Endometrial microvascular endothelial cells (primary cell): Measurements from ENCODE around the gene MMADHC. TPM values are rescaled to one million over a fixed set of nuclear protein-coding genes. Genes with fewer than 3 reads are reported as not detected.

Source experiments
- in situ Hi-C: cut with HindIII; loops from 2 replicates; pipeline ENCODE4 v1.10.0; 2017; ENCODE audit warnings: low sequenced_read_pairs, low pct_unique_long_range_greater_than_20kb; ENCODE audit errors: inconsistent ontology term
- total RNA-seq: library from RNA; depleted of rRNA; stranded (reverse); fragments of >200 nt; gene quantifications from one replicate; pipeline ENCODE4 v1.2.3, GENCODE V29; 2015; ENCODE audit errors: inconsistent ontology term

The MMADHC gene
- 127 TPM for total RNA-seq

- in situ Hi-C loops = no loop called here
Observed at GRCh38 chr2:149587220-149587949, at the start of gene MMADHC. MMADHC (minus strand) TSS chr2:149587775; CDS start chr2:149587097, 678 bp downstream.

GRCh38 chr2:149634103-149634502 is 46.5 kb upstream of the MMADHC start:
- in situ Hi-C loops = no loop called here

- in situ Hi-C loops = no loop called here
Observed at GRCh38 chr2:149630445-149630844, 42.9 kb upstream of the MMADHC start.

- in situ Hi-C loops = no loop called here
Observed at GRCh38 chr2:149629026-149629425, 41.5 kb upstream of the MMADHC start.

GRCh38 chr2:149627111-149627801 is 39.7 kb upstream of the MMADHC start:
- in situ Hi-C loops = no loop called here

- in situ Hi-C loops = no loop called here
Observed at GRCh38 chr2:149625671-149626070, 38.1 kb upstream of the MMADHC start.

- in situ Hi-C loops = no loop called here
Observed at GRCh38 chr2:149625271-149625670, 37.7 kb upstream of the MMADHC start.

- in situ Hi-C loops = no loop called here
Observed at GRCh38 chr2:149622343-149622742, 34.8 kb upstream of the MMADHC start.

- in situ Hi-C loops = no loop called here
Observed at GRCh38 chr2:149617476-149617875, 29.9 kb upstream of the MMADHC start.

- in situ Hi-C loops = no loop called here
Observed at GRCh38 chr2:149616681-149617456, 29.3 kb upstream of the MMADHC start.

- in situ Hi-C loops = no loop called here
Observed at GRCh38 chr2:149613704-149614103, 26.1 kb upstream of the MMADHC start.

GRCh38 chr2:149612122-149612521 is 24.5 kb upstream of the MMADHC start:
- in situ Hi-C loops = no loop called here

GRCh38 chr2:149611100-149611820 is 23.7 kb upstream of the MMADHC start:
- in situ Hi-C loops = no loop called here

- in situ Hi-C loops = no loop called here
Observed at GRCh38 chr2:149606251-149606811, 18.8 kb upstream of the MMADHC start.

GRCh38 chr2:149603248-149603647 is 15.7 kb upstream of the MMADHC start:
- in situ Hi-C loops = no loop called here

GRCh38 chr2:149601141-149601796 is 13.7 kb upstream of the MMADHC start:
- in situ Hi-C loops = no loop called here

- in situ Hi-C loops = no loop called here
Observed at GRCh38 chr2:149597668-149598326, 10.2 kb upstream of the MMADHC start.
